ENCODE measurements around the gene MEIOSIN.

GRCh38 chr19:45771311-45771933 is 38.2 kb downstream of the MEIOSIN start:
- TF ChIP-seq, protein P1, sequence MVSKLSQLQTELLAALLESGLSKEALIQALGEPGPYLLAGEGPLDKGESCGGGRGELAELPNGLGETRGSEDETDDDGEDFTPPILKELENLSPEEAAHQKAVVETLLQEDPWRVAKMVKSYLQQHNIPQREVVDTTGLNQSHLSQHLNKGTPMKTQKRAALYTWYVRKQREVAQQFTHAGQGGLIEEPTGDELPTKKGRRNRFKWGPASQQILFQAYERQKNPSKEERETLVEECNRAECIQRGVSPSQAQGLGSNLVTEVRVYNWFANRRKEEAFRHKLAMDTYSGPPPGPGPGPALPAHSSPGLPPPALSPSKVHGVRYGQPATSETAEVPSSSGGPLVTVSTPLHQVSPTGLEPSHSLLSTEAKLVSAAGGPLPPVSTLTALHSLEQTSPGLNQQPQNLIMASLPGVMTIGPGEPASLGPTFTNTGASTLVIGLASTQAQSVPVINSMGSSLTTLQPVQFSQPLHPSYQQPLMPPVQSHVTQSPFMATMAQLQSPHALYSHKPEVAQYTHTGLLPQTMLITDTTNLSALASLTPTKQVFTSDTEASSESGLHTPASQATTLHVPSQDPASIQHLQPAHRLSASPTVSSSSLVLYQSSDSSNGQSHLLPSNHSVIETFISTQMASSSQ (IDR thresholded peaks at IDR 0.05; ENCODE audit: low read depth), result no peak
- TF ChIP-seq, protein P1 (CRISPR knock-in tag; IDR thresholded peaks at IDR 0.05; ENCODE audit: borderline replicate concordance), result no peak
- TF ChIP-seq ZNF331 (CRISPR knock-in tag; IDR thresholded peaks at IDR 0.05), result no peak

All from HepG2 (cell line).